MG63 (cell line): ENCODE data around the gene AMMECR1L. TPM values are rescaled to one million over a fixed set of nuclear protein-coding genes. Genes with fewer than 3 reads are reported as not detected.
"Not testable (repeated sequence)": the region's sequence is repeated elsewhere in the genome, so short reads cannot be mapped to it uniquely, and the experiment has no call there.

Experiments used
- DNase-seq: peaks from one replicate; pipeline ENCODE4 v3.0.0-alpha.2; 2020
- H3K27me3 ChIP-seq: fragments of 250-450 bp; sonication (Bioruptor Pico); 2 replicates; pipeline ENCODE4 v1.5.1; 2020; ENCODE audit warnings: mild to moderate bottlenecking, moderate library complexity
- H3K36me3 ChIP-seq: fragments of 250-450 bp; sonication (Bioruptor Pico); 2 replicates; pipeline ENCODE4 v1.5.1; 2020; ENCODE audit warnings: mild to moderate bottlenecking, moderate library complexity
- H3K4me3 ChIP-seq: fragments of 250-450 bp; sonication (Bioruptor Pico); 2 replicates; pipeline ENCODE4 v1.5.1; 2020; ENCODE audit warnings: mild to moderate bottlenecking, moderate library complexity
- H3K9me3 ChIP-seq: fragments of 250-450 bp; sonication (Bioruptor Pico); 2 replicates; pipeline ENCODE4 v1.5.1; 2020; ENCODE audit warnings: mild to moderate bottlenecking, moderate library complexity
- total RNA-seq: library from RNA; depleted of rRNA; stranded (reverse); fragments of >200 nt; shearing (Covaris generic); gene quantifications from 2 replicates; pipeline ENCODE4 v1.2.3, GENCODE V29; 2014; ENCODE audit warnings: low replicate concordance; rRNA removed

AMMECR1L gene
- 12.9 and 17.2 TPM in 2 replicates for total RNA-seq

DNA sequence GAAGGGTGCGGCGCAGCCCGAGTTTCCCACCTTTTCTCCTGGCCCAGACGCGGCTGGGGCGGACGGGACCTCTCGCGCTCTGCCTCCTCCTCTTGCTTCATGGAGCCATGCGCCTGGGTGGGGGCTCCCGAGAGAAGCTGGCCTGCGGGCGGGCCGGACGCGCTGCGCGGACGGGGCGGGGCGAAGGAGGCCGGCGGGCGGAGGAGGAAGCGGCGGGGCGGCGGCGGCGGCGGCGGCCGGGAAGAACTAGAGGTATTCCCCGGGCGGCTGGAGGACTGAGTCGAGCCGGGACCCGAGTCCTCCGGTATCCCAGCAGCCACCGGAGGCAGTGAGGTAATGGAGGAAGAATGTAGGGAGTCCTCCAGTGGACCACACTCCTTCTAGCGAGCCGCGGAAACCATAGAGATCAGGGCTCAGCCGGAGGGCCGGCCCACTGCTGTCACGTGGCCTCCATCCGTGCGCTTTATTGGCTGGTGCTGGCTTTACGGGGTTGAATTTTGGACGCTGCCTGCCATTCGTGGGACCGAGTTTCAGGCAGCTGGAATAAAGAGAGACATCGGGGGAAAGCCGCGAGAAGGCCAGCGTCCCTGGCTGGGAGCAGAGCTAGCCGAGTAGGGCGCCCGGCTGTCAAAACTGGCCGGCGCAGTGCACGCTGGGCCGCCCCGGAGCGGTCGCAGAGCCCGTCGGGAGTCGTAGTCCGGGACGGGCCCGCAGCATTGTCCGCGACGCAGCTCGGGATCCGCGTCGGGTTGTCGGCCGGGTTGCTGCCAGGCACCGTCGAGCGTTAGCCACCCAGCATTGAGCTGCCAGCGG, at the start of gene AMMECR1L:
Gene AMMECR1L, minus strand, starts transcription at position 177 of the 813 bp plus-strand sequence. CDS start 11,722 bp downstream, outside the sequence.
- not testable (repeated sequence) for H3K27me3 ChIP-seq
- peak; percentile 86 for DNase-seq
- H3K4me3 ChIP-seq, result peak within 1 kb of the TSS; percentile 75

DNA sequence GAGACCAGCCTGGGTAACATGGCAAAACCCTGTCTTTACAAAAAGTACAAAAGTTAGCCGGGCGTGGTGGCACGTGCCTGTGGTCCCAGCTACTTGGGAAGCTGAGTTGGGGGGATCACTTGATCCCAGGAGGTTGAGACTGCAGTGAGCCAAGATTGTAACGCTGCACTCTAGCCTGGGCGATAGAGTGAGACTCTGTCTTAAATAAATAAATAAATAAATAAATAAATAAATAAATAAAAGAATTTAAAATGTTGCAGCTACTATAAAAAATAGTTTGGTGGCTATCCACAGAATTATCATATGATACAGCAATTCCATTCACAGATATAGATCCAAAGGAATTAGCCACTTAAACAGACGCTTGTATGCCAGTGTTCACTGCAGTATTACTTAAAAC, 49.6 kb upstream of the AMMECR1L start:
- H3K9me3 ChIP-seq, result no peaks in the 10 kb centered on the region; the same call in 1 of the 2 replicates
- no peak for DNase-seq
- H3K36me3 ChIP-seq, result no peaks in the 10 kb centered on the region
- no peaks in the 10 kb centered on the region for H3K27me3 ChIP-seq
- no peak overlapping the region for H3K4me3 ChIP-seq

More for the DNA sequence above, at the start of gene AMMECR1L:
- peaks cover 23% of the 10 kb centered on the region for H3K36me3 ChIP-seq
- H3K9me3 ChIP-seq, result not testable (repeated sequence)

DNA sequence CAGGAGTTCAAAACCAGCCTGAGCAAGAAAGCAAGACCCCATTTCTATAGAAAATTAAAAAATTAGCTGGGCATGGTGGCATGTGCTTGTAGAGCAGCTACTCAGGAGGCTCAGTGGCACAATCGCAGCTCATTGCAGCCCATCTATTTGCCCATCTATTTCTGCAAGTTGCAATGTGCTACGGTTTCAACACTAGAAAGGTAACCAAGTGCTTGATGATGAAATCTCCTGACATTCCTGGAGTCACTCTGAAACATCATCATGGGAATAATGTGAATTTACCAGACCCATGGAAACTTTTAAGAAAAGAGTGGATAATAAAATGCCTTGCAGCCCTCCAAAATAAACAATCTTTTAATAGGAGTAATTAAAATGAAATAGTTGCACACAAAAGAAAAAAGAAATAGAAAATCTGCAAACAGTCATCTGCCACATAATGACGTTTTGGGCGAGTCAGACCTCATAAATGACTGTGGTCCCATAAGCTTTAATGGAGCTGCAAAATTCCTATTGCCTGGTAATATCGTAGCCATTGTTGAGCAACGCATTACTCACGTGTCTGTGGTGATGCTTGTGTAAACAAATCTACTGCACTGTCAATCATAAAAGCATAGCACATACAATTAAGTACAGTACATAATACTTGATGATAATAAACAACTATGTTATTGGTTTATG, 46.6 kb upstream of the AMMECR1L start:
- no peaks in the 10 kb centered on the region; the same call in 1 of the 2 replicates for H3K9me3 ChIP-seq
- DNase-seq, result peak; percentile 57
- H3K4me3 ChIP-seq, result no peak overlapping the region
- no peaks in the 10 kb centered on the region for H3K36me3 ChIP-seq
- H3K27me3 ChIP-seq, result no peaks in the 10 kb centered on the region

DNA sequence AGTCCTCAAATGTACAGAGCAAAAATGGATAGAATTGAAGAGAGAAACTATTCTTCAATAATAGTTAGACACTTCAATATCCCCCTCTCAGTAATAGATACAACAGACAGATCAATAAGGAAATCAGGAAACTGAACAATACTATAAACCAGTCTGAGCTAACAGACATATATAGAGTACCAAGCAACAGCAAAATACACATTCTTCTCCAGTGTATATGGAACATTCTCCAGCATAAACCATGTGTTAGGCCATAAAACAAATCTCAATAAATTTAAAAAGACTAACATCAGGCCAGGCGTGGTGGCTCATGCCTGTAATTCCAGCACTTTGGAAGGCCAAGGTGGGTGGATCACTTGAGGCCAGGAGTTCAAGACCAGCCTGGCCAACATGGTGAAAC, 43.7 kb upstream of the AMMECR1L start:
- no peak overlapping the region for H3K4me3 ChIP-seq
- no peaks in the 10 kb centered on the region for H3K27me3 ChIP-seq

DNA sequence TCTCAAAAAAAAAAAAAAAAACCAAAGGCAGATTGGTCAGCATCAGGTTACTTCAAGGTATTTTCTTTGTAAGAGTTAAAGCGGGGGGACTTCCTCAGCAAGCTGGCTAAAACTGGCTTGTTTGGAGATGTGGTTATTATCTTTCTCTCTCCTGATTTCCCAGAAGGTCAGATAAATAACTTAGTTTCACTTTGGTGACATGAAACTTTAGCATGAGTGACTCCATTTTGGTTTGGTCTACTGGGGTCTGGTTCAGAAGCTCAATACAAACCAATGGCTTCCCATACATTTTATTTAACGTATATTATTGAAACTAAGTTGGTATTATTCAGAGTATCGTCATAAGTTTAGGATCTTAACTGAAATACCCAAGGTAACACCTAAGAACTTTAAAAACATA, 41.6 kb upstream of the AMMECR1L start:
- no peaks in the 10 kb centered on the region for H3K36me3 ChIP-seq
- DNase-seq, result no peak
- H3K9me3 ChIP-seq, result no peaks in the 10 kb centered on the region
- H3K4me3 ChIP-seq, result no peak overlapping the region
- H3K27me3 ChIP-seq, result no peaks in the 10 kb centered on the region

More for the DNA sequence above, 43.7 kb upstream of the AMMECR1L start:
- DNase-seq, result no peak
- Histone ChIP-seq H3K9me3 (no peaks in the 10 kb centered on the region; the same call in 1 of the 2 replicates), H3K36me3 (no peaks in the 10 kb centered on the region)

DNA sequence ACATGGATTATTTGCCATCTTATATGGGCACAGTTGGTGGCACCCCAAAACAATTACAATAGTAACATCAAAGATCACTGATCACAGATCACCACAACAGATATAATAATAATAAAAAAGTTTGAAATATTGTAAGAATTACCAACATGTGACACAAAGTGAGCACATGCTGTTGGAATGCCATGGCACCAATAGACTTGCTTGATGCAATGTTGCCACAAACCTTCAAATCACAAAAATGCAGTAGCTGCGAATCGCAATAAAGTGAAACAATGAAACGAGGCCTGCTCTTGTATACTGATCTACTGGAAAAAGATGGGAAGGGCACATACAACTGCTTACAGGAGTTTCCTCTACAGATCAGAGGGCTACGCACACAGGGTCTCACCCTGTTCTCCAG, 32.2 kb upstream of the AMMECR1L start:
- no peaks in the 10 kb centered on the region for H3K36me3 ChIP-seq
- DNase-seq, result no peak
- no peaks in the 10 kb centered on the region for H3K27me3 ChIP-seq
- no peaks in the 10 kb centered on the region for H3K9me3 ChIP-seq
- H3K4me3 ChIP-seq, result no peak overlapping the region

GRCh38 chr2:127913808-127914457, 28.2 kb upstream of the AMMECR1L start:
- Histone ChIP-seq H3K36me3 (no peaks in the 10 kb centered on the region), H3K4me3 (no peak overlapping the region), H3K27me3 (no peaks in the 10 kb centered on the region), H3K9me3 (no peaks in the 10 kb centered on the region)
- peak; percentile 6 for DNase-seq

- no peak overlapping the region for H3K4me3 ChIP-seq
- no peaks in the 10 kb centered on the region for H3K9me3 ChIP-seq
- no peaks in the 10 kb centered on the region for H3K36me3 ChIP-seq
- H3K27me3 ChIP-seq, result no peaks in the 10 kb centered on the region
- no peak for DNase-seq
These were observed 26.0 kb upstream of the AMMECR1L start for GRCh38 chr2:127911737-127912136.

- Histone ChIP-seq H3K4me3 (no peak overlapping the region), H3K9me3 (no peaks in the 10 kb centered on the region), H3K27me3 (no peaks in the 10 kb centered on the region; the same call in 1 of the 2 replicates), H3K36me3 (no peaks in the 10 kb centered on the region)
- DNase-seq, result no peak
These were observed 24.7 kb upstream of the AMMECR1L start for GRCh38 chr2:127910415-127910814.

GRCh38 chr2:127909019-127909418, 23.3 kb upstream of the AMMECR1L start:
- H3K36me3 ChIP-seq, result no peaks in the 10 kb centered on the region
- no peak overlapping the region for H3K4me3 ChIP-seq
- H3K27me3 ChIP-seq, result no peaks in the 10 kb centered on the region; the same call in 1 of the 2 replicates
- H3K9me3 ChIP-seq, result no peaks in the 10 kb centered on the region
- no peak for DNase-seq

DNA sequence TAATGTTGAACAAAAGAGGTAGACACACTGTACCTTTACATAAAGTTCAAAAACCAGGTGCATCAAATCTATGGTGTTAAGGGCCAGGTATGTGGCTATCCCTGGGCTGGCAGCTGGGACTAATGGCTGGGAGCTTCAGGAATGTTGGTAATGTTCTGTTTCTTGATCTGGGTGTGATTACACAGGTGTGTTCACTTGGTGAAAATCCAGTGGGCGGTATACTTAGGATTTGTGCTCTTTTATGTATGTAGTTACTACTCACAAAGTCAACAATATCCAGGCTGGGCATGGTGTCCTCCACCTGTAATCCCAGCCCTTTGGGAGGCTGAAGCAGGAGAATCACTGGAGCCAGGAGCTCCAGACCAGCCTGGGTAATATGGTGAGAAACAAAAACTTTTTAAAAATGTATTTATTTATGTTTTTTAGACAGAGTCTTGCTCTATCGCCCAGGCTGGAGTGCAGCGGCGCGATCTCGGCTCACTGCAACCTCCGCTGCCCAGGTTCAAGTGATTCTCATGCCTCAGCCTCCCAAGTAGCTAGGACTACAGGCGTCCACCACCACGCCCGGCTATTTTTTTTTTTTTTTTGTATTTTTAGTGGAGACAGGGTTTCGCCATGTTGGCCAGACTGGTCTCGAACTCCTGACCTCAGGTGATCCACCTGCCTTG, 22.1 kb upstream of the AMMECR1L start:
- not testable (repeated sequence) for H3K4me3 ChIP-seq, H3K27me3 ChIP-seq, H3K36me3 ChIP-seq, H3K9me3 ChIP-seq, DNase-seq

DNA sequence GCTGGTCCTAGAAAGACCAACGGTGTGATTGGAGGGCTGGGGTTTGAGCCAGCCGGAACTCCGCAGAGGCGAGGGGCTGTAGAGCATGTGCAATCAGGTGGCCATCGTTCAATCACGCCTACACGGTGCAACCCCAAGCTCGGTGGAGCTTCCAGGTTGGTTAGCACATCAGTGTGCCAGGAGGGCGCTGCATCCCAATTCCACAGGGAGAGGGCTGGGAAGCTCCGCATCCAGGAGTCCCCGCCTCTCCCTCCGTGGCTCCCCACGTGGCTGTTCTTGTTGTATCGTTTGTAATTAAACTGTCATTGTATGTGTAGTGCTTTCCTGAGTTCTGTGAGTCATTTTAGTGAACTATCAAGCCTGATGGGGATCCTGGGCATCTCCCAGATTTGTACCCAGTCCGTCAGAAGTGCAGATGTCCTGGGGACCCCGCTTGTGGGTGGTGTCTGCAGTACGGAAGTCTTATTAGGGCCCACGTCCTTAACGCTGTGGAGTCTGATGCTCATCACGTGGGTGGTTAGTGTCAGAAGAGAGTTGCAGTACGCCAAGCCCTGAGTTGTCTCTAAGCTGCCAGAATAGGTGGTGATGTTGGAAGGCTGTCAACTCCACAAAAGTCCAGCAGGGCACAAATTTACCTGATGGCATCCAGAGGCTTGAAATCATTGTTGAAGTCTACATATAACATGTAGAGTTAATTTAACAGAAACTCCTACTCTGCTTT, 20.6 kb upstream of the AMMECR1L start:
- no peak overlapping the region for H3K4me3 ChIP-seq
- H3K27me3 ChIP-seq, result no peaks in the 10 kb centered on the region; the same call in 1 of the 2 replicates
- DNase-seq, result peak; percentile 7
- no peaks in the 10 kb centered on the region for H3K9me3 ChIP-seq
- H3K36me3 ChIP-seq, result no peaks in the 10 kb centered on the region

DNA sequence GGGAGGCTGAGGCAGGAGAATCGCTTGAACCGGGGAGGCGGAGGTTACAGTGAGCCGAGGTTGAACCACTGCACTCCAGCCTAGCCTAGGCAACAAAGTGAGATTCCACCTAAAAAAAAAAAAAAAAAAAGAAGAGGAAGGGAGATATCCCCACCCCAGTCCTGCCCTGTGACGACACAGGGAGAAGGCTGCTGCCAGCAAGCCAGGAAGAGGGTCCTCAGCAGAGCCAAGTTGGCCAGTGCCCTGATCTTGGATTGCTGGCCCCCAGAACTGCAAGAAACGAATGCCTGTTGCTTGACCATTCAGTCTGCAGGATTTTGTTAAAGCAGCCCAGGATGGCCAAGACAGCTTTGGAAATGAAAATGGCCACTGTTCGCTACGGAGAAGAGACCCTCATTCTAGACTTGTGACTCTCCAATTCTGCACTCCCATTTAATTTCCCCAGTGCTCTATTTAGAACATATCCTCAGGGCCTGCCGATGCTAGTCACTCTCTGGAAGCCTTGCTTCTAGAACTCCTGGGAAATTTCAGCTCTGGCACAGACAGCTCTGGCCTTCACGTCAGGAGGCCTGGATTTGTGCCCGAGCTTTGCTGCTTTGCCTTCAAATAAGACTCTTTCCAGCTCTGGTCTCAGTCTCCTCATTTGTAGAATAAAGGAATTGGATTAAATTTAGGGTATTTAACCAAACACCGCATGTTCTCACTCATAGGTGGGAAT, 15.7 kb upstream of the AMMECR1L start:
- no peaks in the 10 kb centered on the region; the same call in 1 of the 2 replicates for H3K27me3 ChIP-seq
- H3K9me3 ChIP-seq, result no peaks in the 10 kb centered on the region
- no peaks in the 10 kb centered on the region for H3K36me3 ChIP-seq
- H3K4me3 ChIP-seq, result no peak overlapping the region
- peak; percentile 49 for DNase-seq

DNA sequence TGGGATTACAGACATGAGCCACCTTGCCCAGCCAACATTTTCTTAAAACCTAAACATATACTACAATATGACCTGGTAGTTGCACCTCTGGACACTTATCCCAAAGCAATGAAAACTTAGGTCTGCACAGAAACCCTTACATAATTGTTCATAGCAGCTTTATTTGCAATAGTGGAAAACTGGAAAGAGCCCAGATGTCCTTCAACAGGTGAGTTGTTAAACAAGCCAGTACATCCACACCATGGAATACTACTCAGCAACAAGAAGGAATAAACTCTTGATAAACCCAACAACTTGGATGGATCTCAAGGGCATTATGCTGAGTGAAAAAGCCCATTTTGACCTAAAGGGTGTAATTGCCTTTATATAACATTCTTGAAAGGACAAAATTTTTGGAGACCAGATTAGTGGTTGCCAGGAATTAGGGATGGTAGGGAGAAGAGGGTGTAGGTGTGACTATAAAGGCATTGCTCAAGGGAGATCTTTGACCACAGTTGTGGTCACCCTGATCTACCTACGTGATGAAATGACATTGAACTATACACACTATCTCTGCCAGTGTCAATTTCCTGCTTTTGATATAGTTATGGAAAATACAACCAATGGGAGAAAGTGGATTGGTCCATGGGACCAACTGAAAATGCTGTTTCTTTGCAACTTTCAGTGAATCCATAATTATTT, 11.9 kb upstream of the AMMECR1L start:
- Histone ChIP-seq H3K4me3 (no peak overlapping the region), H3K9me3 (no peaks in the 10 kb centered on the region), H3K36me3 (no peaks in the 10 kb centered on the region), H3K27me3 (no peaks in the 10 kb centered on the region)
- DNase-seq, result no peak

DNA sequence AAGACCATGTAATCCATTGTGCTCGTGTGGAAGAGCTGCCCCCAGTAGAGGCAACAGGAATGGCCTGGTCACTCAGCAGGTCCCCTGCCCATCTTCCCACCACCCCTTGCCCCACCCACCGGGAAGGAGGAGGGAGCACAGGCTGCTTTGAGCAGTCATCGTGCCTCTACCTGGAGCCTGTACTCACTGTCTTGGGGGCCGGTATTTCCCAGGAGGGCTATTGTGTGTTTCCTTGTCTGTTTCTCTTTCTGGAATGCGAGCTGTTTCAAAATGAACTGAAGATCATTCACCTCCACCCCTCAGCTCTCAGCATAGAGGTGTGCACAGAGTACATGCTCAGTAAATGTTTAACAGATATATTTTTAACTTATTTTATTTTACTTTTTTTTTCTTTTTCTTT, 7.7 kb upstream of the AMMECR1L start:
- H3K36me3 ChIP-seq, result no peaks in the 10 kb centered on the region
- no peaks in the 10 kb centered on the region for H3K9me3 ChIP-seq
- no peak for DNase-seq
- no peak overlapping the region for H3K4me3 ChIP-seq
- H3K27me3 ChIP-seq, result no peaks in the 10 kb centered on the region
